ENCODE results near the gene RGS9. TPM values are rescaled to one million over a fixed set of nuclear protein-coding genes. Genes with fewer than 3 reads are reported as not detected.

Gene RGS9
- total and polyA plus RNA-seq, 2 experiments from 2014 or later, result 12.8 to 29.6 TPM

DNA sequence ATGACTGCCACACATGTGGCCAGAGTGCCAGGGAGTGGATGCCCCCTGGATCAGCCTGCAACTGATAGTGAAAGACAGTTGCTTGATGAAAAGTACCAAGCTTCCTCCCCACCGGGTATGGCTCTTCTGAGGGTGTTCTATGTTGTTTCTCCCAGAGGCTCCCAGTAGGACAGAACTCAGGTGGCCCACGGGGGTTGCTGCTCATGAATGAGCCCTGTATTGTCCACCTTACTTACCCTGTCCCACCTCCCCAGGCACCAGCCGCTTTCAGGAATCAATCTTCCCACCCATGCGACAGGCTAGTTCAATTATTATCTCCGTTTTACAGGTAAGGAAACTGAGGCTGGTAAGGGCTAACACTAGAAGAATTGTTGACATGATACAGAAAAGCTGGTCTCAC, 34.9 kb upstream of the RGS9 start:
- Mint-ChIP-seq H3K27ac (no peak overlapping the region), H3K27me3 (ENCODE audit: insufficient read depth, low read depth, poor library complexity) (peaks cover 10% of the 10 kb centered on the region), H3K4me1 (peaks cover 12% of the 10 kb centered on the region), H3K9me3 (no peaks in the 10 kb centered on the region), H3K4me3 (no peak overlapping the region), H3K36me3 (ENCODE audit: low read depth) (no peaks in the 10 kb centered on the region)
- H3K27ac ChIP-seq (ENCODE audit: low read depth), result no peak overlapping the region
- no peaks in the 10 kb centered on the region for H4K20me1 ChIP-seq (replicated peaks; ENCODE audit: insufficient read depth)
- no peak for ATAC-seq
- H3K4me3 ChIP-seq, result no peak overlapping the region
- H3K36me3 ChIP-seq (ENCODE audit: insufficient read depth), result no peaks in the 10 kb centered on the region
- no peaks in the 10 kb centered on the region for H3K27me3 ChIP-seq (ENCODE audit: insufficient read depth)
- H3K4me2 ChIP-seq, result no peak overlapping the region
- H3K9me2 ChIP-seq (ENCODE audit: insufficient read depth), result no peaks in the 10 kb centered on the region
- H3K79me2 ChIP-seq (replicated peaks; ENCODE audit: insufficient read depth), result no peaks in the 10 kb centered on the region
- H3K4me1 ChIP-seq (ENCODE audit: insufficient read depth), result no peaks in the 10 kb centered on the region
- no peak overlapping the region for H2AFZ ChIP-seq
- no peaks in the 10 kb centered on the region for H3F3A ChIP-seq (replicated peaks; ENCODE audit: low read depth)
- no peak for TF ChIP-seq REST (IDR thresholded peaks at IDR 0.05; ENCODE audit: unreplicated experiment)
- no peak for TF ChIP-seq EZH2phosphoT487 (IDR thresholded peaks at IDR 0.05; ENCODE audit: unreplicated experiment)
- no peak for TF ChIP-seq CREB1 (CRISPR knock-in tag; IDR thresholded peaks at IDR 0.05; ENCODE audit: low read depth)
- no peak for TF ChIP-seq POLR2AphosphoS5 (IDR thresholded peaks at IDR 0.05; ENCODE audit: low read depth)
- TF ChIP-seq NANOG (IDR thresholded peaks at IDR 0.05; ENCODE audit: borderline replicate concordance), result no peak
- no peak for TF ChIP-seq CTCF (conservative IDR thresholded peaks at IDR 0.05; ENCODE audit: low read depth in 2 of 2)
- no peak for TF ChIP-seq JUNB (IDR thresholded peaks at IDR 0.05; ENCODE audit: unreplicated experiment)
- no peak for DNase-seq (ENCODE audit: low spot score)

- Mint-ChIP-seq H3K27ac (no peak overlapping the region), H3K36me3 (ENCODE audit: low read depth) (no peaks in the 10 kb centered on the region), H3K4me3 (no peak overlapping the region; the same call in 2 of the 3 replicates), H3K9me3 (no peaks in the 10 kb centered on the region), H3K27me3 (ENCODE audit: insufficient read depth, low read depth, poor library complexity) (peaks cover 10% of the 10 kb centered on the region), H3K4me1 (peaks cover 12% of the 10 kb centered on the region)
- no peak overlapping the region for H3K27ac ChIP-seq (ENCODE audit: low read depth)
- H4K20me1 ChIP-seq (replicated peaks; ENCODE audit: insufficient read depth), result no peaks in the 10 kb centered on the region
- no peaks in the 10 kb centered on the region for H3K4me1 ChIP-seq (ENCODE audit: insufficient read depth)
- no peaks in the 10 kb centered on the region for H3K36me3 ChIP-seq (ENCODE audit: insufficient read depth)
- H3K4me2 ChIP-seq, result no peak overlapping the region
- no peaks in the 10 kb centered on the region for H3F3A ChIP-seq (replicated peaks; ENCODE audit: low read depth)
- no peaks in the 10 kb centered on the region for H3K27me3 ChIP-seq (ENCODE audit: insufficient read depth)
- H2AFZ ChIP-seq, result no peak overlapping the region
- no peak for DNase-seq (ENCODE audit: low spot score)
- no peaks in the 10 kb centered on the region for H3K9me2 ChIP-seq (ENCODE audit: insufficient read depth)
- no peak for ATAC-seq
- H3K4me3 ChIP-seq, result no peak overlapping the region
- H3K79me2 ChIP-seq (replicated peaks; ENCODE audit: insufficient read depth), result no peaks in the 10 kb centered on the region
- TF ChIP-seq JUNB (IDR thresholded peaks at IDR 0.05; ENCODE audit: unreplicated experiment) (no peak), EZH2phosphoT487 (IDR thresholded peaks at IDR 0.05; ENCODE audit: unreplicated experiment) (no peak), POLR2AphosphoS5 (IDR thresholded peaks at IDR 0.05; ENCODE audit: low read depth) (no peak), ZNF331 (CRISPR knock-in tag; IDR thresholded peaks at IDR 0.05; ENCODE audit: low read depth) (no peak), REST (IDR thresholded peaks at IDR 0.05; ENCODE audit: unreplicated experiment) (no peak), EZH2 (IDR thresholded peaks at IDR 0.05; ENCODE audit: low read depth, unreplicated experiment) (no peak), NANOG (IDR thresholded peaks at IDR 0.05; ENCODE audit: borderline replicate concordance) (no peak), CTCF (conservative IDR thresholded peaks at IDR 0.05; ENCODE audit: low read depth in 2 of 2) (no peak), CREB1 (CRISPR knock-in tag; IDR thresholded peaks at IDR 0.05; ENCODE audit: low read depth) (no peak)
- TF ChIP-seq, protein P1, sequence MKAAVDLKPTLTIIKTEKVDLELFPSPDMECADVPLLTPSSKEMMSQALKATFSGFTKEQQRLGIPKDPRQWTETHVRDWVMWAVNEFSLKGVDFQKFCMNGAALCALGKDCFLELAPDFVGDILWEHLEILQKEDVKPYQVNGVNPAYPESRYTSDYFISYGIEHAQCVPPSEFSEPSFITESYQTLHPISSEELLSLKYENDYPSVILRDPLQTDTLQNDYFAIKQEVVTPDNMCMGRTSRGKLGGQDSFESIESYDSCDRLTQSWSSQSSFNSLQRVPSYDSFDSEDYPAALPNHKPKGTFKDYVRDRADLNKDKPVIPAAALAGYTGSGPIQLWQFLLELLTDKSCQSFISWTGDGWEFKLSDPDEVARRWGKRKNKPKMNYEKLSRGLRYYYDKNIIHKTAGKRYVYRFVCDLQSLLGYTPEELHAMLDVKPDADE (IDR thresholded peaks at IDR 0.05), result no peak
Measured at GRCh38 chr17:65102788-65103187, 34.4 kb upstream of the RGS9 start.
